Psoas muscle (tissue), 8 donors: ENCODE results near the gene FUT3. TPM values are rescaled to one million over a fixed set of nuclear protein-coding genes. Genes with fewer than 3 reads are reported as not detected.
"Not testable (repeated sequence)": the region's sequence is repeated elsewhere in the genome, so short reads cannot be mapped to it uniquely, and the experiment has no call there.

Experiments
- ATAC-seq, 4 donors: fragments of 200-7000 bp; cut with Tn5 transposase; one replicate each; pipeline ENCODE4 v1.9.1; 2020; ENCODE audit warnings: moderate library complexity in 3 of 4, mild to moderate bottlenecking in 2 of 4
- DNase-seq, 2 donors: peaks; one replicate each; pipeline ENCODE4 v3.0.0-alpha.2; 2020
- H3K27ac ChIP-seq: fragments of 200-600 bp; one replicate; pipeline ENCODE4 v1.8.0; 2022
- H3K27me3 ChIP-seq, 3 donors: fragments of 200-600 bp in 1 of 3; one replicate each; pipeline versions ENCODE4 v1.6.1 to v1.8.0; 2013 to 2022; ENCODE audit warnings: low read length in 2 of 3, mild to moderate bottlenecking in 2 of 3, moderate library complexity in 1 of 3; ENCODE audit not compliant: insufficient read depth in 3 of 3
- H3K36me3 ChIP-seq, 2 donors: fragments of 200-600 bp in 1 of 2; one replicate each; pipeline versions ENCODE4 v1.6.1 to v1.8.0; 2013 to 2022; ENCODE audit warnings: low read depth in 1 of 2, mild to moderate bottlenecking in 1 of 2, moderate library complexity in 1 of 2; ENCODE audit not compliant: insufficient read depth in 1 of 2
- H3K4me1 ChIP-seq: fragments of 200-600 bp; one replicate; pipeline ENCODE4 v1.8.0; 2022
- H3K4me3 ChIP-seq: fragments of 200-600 bp; one replicate; pipeline ENCODE4 v1.8.0; 2022; ENCODE audit warnings: mild to moderate bottlenecking
- H3K9me3 ChIP-seq: fragments of 200-600 bp; one replicate; pipeline ENCODE4 v1.8.0; 2022
- WGBS, 3 donors: extraction: QIAGEN DNeasy Blood & Tissue Kit; methylation state at CpG; one replicate each; pipeline versions ENCODE4 v1.1.6 to v1.1.7; 2013; 5-methylcytosine and 5-hydroxymethylcytosine counted together
- intact Hi-C, 2 donors: fragments of 100-400 bp; cut with DNase I; formaldehyde crosslinking; loops; one replicate each; pipeline versions ENCODE4 v1.11.0 to v1.14.2; 2022
- polyA plus RNA-seq, 3 donors: library from polyadenylated mRNA; stranded (reverse); fragments of 200-250 nt; gene quantifications; one replicate each; pipeline ENCODE4 v1.2.3, GENCODE V29; 2013
- total RNA-seq, 4 donors: library from RNA; stranded (reverse); fragmentation: NEBNext Ultra II Directional in 2 of 4; extraction: Animal tissue kit (Norgen Biotek cat#: 25700) in 2 of 4; gene quantifications; one replicate each; pipeline versions ENCODE4 v1.2.1 to v1.2.4, GENCODE V29; 2021 to 2023
- TF ChIP-seq, protein P1 (sequence below): fragments of 200-600 bp; IDR thresholded peaks from one replicate; pipeline ENCODE4 v1.8.0; 2022; ENCODE audit warnings: antibody characterized with exemption
- donor health status: healthy with polysubstance abuse.
- donor health status: DM: no; HTN: no; CAD: no; lungs with moderate emphysema.
- donor health status: Bipolar disorder and iron deficiency.
- donor health status: healthy.
- donor health status: DM: yes; HTN: yes; CAD: no.
- donor health status: DM: no; HTN: no; CAD: no.
- donor health status: DM: no; HTN: no; CAD: no.
- donor health status: DM: yes; HTN: yes; CAD: no.

FUT3 gene
- total and polyA plus RNA-seq, 7 donors, result 0.03 to 0.19 TPM; not detected in 5

DNA sequence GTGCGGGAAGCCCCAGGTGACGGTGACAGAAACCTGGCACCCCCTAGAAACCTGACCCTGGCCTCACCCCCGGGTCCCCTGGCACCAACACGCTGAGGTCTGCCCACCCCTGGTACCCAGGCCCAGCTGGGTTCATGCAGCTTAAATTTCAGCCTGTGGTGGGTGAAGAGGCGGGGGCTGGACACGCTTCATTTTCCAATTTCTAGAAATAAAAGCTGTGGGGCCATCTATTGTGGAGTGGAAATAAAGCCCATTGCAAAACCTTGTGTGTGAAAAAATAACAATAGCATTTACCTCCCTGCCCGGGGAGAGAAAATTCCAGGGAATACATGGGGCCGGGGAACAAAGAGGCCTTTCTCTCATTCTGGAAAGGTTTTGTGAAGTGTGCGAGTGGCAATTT lies 26.6 kb upstream of the FUT3 start:
- peaks cover 0 to 30% (median 0%) of the 10 kb centered on the region in 3 donors for H3K27me3 ChIP-seq
- H3K9me3 ChIP-seq, result no peaks in the 10 kb centered on the region
- 47 to 59% (median 56%) methylated on average over 9 of the region's 9 CpGs for WGBS, 3 donors
- intact Hi-C loops, result no loop called here
- ATAC-seq (no peak), DNase-seq (no peak)
- TF ChIP-seq, protein P1, sequence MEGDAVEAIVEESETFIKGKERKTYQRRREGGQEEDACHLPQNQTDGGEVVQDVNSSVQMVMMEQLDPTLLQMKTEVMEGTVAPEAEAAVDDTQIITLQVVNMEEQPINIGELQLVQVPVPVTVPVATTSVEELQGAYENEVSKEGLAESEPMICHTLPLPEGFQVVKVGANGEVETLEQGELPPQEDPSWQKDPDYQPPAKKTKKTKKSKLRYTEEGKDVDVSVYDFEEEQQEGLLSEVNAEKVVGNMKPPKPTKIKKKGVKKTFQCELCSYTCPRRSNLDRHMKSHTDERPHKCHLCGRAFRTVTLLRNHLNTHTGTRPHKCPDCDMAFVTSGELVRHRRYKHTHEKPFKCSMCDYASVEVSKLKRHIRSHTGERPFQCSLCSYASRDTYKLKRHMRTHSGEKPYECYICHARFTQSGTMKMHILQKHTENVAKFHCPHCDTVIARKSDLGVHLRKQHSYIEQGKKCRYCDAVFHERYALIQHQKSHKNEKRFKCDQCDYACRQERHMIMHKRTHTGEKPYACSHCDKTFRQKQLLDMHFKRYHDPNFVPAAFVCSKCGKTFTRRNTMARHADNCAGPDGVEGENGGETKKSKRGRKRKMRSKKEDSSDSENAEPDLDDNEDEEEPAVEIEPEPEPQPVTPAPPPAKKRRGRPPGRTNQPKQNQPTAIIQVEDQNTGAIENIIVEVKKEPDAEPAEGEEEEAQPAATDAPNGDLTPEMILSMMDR, result no peak
- H3K4me3 ChIP-seq, result no peak overlapping the region
- no peak overlapping the region for H3K27ac ChIP-seq
- H3K4me1 ChIP-seq, result peaks cover 6% of the 10 kb centered on the region
- no peaks in the 10 kb centered on the region for H3K36me3 ChIP-seq

DNA sequence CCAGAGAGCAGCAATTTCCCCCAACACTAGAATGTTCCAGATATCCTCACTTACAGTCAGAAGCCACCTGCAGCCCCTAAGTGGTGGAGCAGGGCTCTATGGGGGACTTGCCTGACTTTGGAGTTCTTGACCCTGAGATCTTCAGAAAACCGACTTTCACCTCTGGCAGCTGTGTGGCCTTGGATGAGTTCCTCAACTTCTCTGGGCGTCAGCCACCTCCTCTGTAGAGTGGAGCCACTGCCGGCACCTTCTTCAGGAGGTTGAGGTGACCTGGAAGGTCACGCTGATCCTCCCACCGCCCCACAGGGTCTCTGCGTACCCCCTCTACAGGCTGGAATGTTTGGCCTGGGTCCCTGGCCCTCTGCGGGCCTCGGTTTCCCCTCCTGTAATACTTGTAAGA lies 26.2 kb upstream of the FUT3 start:
- Histone ChIP-seq H3K27ac (no peak overlapping the region), H3K4me1 (peaks cover 6% of the 10 kb centered on the region)

DNA sequence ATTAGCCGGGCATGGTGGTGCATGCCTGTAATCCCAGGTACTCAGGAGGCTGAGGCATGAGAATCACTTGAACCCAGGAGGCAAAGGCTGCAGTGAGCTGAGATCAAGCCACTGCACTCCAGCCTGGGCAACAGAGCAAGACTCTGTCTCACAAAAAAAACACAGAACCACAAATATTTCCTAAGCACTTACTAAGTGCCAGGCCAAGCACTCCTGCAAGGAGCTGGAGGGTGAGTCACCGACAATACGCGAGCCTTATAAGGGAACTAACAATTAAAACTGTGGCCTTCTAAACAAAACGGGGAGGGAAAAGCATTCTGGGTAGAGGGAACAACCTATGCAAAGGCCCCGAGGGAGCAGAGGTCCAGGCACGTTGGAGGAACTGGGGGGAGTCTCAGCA lies 23.2 kb upstream of the FUT3 start:
- peaks cover 0 to 23% (median 0%) of the 10 kb centered on the region in 3 donors for H3K27me3 ChIP-seq
- ATAC-seq, H3K36me3 ChIP-seq, DNase-seq, intact Hi-C loops, H3K27ac ChIP-seq, H3K9me3 ChIP-seq, H3K4me3 ChIP-seq, H3K4me1 ChIP-seq: not testable (repeated sequence)
- 87 to 90% (median 88%) methylated on average over 6 to 7 of the region's 7 CpGs for WGBS, 3 donors

More for the DNA sequence above, 26.2 kb upstream of the FUT3 start:
- DNase-seq, result no peak
- TF ChIP-seq, protein P1, result no peak
- ATAC-seq, result no peak
- H3K9me3 ChIP-seq, result no peaks in the 10 kb centered on the region
- no peak overlapping the region for H3K4me3 ChIP-seq
- WGBS, 3 donors, result 70 to 81% (median 71%) methylated on average over 8 of the region's 8 CpGs
- H3K36me3 ChIP-seq, result no peaks in the 10 kb centered on the region
- intact Hi-C loops, result no loop called here
- peaks cover 0 to 30% (median 0%) of the 10 kb centered on the region in 3 donors for H3K27me3 ChIP-seq

DNA sequence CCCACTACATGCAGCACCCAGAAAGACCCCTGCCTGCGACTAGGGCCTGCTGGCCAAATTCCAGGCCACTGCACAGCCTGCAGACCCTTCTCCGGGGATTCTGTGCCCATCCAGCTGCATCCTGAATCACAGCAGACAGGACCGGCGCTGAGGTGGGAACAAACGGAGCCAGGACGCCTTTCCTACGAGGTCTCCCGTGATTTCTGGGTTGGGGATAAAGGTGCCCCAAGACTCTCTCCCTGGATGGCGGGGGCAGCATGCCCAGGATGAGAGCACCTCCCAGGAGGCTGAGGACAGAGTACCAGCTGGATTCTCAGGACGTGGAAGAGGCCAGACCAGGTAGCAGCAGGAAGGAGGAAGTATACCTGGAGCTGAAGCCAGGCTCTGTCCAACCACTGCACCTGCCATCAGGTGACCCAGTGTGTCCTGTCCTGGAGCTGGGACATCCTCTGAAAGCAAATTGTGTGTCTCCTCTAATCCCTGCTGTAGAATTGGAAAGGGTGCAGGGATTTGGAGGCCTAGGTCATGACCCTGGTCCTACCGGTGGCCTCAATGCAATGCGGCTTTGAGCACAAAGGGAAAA lies 22.5 kb upstream of the FUT3 start:
- H3K27me3 ChIP-seq, result peaks cover 0 to 18% (median 0%) of the 10 kb centered on the region in 3 donors
- H3K36me3 ChIP-seq, result no peaks in the 10 kb centered on the region
- ATAC-seq (no peak), DNase-seq (no peak)
- H3K4me3 ChIP-seq, result no peak overlapping the region
- intact Hi-C loops, result no loop called here
- H3K27ac ChIP-seq, result no peak overlapping the region
- H3K4me1 ChIP-seq, result no peaks in the 10 kb centered on the region
- H3K9me3 ChIP-seq, result no peaks in the 10 kb centered on the region
- TF ChIP-seq, protein P1, result no peak
- WGBS, 3 donors, result 80 to 86% (median 85%) methylated on average over 12 of the region's 12 CpGs

- intact Hi-C loops, result no loop called here
- H3K9me3 ChIP-seq, result no peaks in the 10 kb centered on the region
- no peak overlapping the region for H3K4me3 ChIP-seq
- H3K4me1 ChIP-seq, result no peaks in the 10 kb centered on the region
- no peak for DNase-seq
- 74 to 75% (median 74%) methylated on average over 12 of the region's 12 CpGs for WGBS, 3 donors
- H3K36me3 ChIP-seq, result no peaks in the 10 kb centered on the region
- H3K27me3 ChIP-seq, result peaks cover 0 to 4% (median 4%) of the 10 kb centered on the region in 3 donors
- no peak overlapping the region for H3K27ac ChIP-seq
- no peak for ATAC-seq
- TF ChIP-seq, protein P1, result no peak
Measured at GRCh38 chr19:5870986-5871394, 19.7 kb upstream of the FUT3 start.
